Measurements from ENCODE around the gene RPL22.

GRCh38 chr1:6152181-6152580 is 47.2 kb downstream of the RPL22 start:
- TF ChIP-seq, protein P1, sequence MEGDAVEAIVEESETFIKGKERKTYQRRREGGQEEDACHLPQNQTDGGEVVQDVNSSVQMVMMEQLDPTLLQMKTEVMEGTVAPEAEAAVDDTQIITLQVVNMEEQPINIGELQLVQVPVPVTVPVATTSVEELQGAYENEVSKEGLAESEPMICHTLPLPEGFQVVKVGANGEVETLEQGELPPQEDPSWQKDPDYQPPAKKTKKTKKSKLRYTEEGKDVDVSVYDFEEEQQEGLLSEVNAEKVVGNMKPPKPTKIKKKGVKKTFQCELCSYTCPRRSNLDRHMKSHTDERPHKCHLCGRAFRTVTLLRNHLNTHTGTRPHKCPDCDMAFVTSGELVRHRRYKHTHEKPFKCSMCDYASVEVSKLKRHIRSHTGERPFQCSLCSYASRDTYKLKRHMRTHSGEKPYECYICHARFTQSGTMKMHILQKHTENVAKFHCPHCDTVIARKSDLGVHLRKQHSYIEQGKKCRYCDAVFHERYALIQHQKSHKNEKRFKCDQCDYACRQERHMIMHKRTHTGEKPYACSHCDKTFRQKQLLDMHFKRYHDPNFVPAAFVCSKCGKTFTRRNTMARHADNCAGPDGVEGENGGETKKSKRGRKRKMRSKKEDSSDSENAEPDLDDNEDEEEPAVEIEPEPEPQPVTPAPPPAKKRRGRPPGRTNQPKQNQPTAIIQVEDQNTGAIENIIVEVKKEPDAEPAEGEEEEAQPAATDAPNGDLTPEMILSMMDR (IDR thresholded peaks at IDR 0.05 in 2 of 3, conservative IDR thresholded peaks at IDR 0.05 in 1 of 3; ENCODE audit: borderline replicate concordance in 1 of 3, insufficient read depth in 1 of 3, low read depth in 2 of 3, low read length in 2 of 3) = no peak
- TF ChIP-seq, protein P2, sequence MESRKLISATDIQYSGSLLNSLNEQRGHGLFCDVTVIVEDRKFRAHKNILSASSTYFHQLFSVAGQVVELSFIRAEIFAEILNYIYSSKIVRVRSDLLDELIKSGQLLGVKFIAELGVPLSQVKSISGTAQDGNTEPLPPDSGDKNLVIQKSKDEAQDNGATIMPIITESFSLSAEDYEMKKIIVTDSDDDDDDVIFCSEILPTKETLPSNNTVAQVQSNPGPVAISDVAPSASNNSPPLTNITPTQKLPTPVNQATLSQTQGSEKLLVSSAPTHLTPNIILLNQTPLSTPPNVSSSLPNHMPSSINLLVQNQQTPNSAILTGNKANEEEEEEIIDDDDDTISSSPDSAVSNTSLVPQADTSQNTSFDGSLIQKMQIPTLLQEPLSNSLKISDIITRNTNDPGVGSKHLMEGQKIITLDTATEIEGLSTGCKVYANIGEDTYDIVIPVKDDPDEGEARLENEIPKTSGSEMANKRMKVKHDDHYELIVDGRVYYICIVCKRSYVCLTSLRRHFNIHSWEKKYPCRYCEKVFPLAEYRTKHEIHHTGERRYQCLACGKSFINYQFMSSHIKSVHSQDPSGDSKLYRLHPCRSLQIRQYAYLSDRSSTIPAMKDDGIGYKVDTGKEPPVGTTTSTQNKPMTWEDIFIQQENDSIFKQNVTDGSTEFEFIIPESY (IDR thresholded peaks at IDR 0.05; ENCODE audit: extremely low read depth, insufficient replicate concordance, low read length) = no peak
- TF ChIP-seq JUND (IDR thresholded peaks at IDR 0.05) (no peak), POLR2A (IDR thresholded peaks at IDR 0.05; ENCODE audit: borderline replicate concordance, extremely low read depth, insufficient read depth, insufficient read length) (no peak), REST (IDR thresholded peaks at IDR 0.05; ENCODE audit: low read depth) (no peak), CEBPB (IDR thresholded peaks at IDR 0.05; ENCODE audit: low read depth) (no peak), FOSL1 (IDR thresholded peaks at IDR 0.05; ENCODE audit: low read depth) (no peak), POLR2AphosphoS5 (IDR thresholded peaks at IDR 0.05; ENCODE audit: low read depth, low read length) (no peak), EZH2 (IDR thresholded peaks at IDR 0.05) (no peak), YY1 (IDR thresholded peaks at IDR 0.05; ENCODE audit: extremely low read depth, insufficient replicate concordance, low read depth, low read length) (no peak), ZNF274 (IDR thresholded peaks at IDR 0.05; ENCODE audit: low read depth, low read length) (no peak)
